IPS-18c (cell line): ENCODE measurements around the gene ADGRL3.

Experiments
- H3K4me3 ChIP-seq: 2 replicates; pipeline ENCODE4 v1.7.0; 2013; ENCODE audit warnings: low read depth, mild to moderate bottlenecking, low read length, moderate library complexity; ENCODE audit not compliant: insufficient read depth
- H3K9me3 ChIP-seq: one replicate; pipeline ENCODE4 v1.6.1; 2013; ENCODE audit warnings: mild to moderate bottlenecking, low read length, moderate library complexity; ENCODE audit not compliant: control insufficient read depth, insufficient read depth

The ADGRL3 gene

DNA sequence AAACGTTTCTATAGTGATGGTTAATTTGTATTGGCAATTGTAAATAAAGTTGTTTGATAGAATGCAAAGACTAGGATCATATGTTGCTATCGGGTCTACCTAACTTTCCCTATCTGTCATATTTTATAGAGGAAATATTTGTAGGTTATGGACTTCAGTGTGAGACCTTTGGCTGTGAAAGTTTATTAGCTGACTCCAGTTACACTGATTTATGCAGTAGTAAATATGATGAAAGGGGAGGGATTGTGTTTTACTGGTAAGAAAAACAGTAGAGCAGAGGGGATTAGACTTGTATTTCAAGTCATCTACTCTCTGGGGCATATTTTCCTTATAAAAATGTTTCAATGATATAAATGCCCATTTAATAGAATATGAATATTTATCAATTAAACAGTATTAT is 43.8 kb downstream of the ADGRL3 start:
- Histone ChIP-seq H3K9me3 (no peaks in the 10 kb centered on the region), H3K4me3 (no peak overlapping the region)

DNA sequence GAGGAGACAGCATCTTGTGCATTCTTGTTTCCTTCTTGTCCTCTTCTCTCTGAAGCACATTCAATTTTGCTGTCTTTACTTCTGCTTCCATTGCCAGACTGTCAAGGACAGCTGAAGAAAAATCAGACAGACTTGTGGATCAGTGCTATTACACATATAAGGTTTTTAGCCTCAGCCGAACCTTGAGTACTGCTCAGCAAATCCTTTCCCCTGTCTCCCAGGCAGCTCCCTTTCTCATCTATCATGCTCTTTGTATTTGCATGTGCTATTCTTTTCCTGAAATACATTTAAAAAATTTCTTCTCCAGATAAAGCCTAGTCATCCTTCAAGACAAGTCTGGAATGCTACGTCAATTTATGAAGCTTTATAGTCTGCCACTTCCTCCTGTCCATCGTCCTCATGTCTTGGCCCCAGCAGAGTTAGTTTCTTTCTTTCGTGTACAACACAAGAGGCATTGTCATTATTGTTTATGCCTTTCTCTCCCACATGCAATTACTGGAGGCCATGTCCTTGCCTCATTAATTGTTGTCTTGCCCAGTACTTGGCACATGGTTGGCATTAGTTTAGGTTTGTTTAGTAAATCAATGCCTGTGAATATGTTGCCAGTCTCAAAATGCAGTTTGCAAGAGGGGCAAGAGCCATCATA is 45.1 kb downstream of the ADGRL3 start:
- H3K9me3 ChIP-seq = no peaks in the 10 kb centered on the region

DNA sequence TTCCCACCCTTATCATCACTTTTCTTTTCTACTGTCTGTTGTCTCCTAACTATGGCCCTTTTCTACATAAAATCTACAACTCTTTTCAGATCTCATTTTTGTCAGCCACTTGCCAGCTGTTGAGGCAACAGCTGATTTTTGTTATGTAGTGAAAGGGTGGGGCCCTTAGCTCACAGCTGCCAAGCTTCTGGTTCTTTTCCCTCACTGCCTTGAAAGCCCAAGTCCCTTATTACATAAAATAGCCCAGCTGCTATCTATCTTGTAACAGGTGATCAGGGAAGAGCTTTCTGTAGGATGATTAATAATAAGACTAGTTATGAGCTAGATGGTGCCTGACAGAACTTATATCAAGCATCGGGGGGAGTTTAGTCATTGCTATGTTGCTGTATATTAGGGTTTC is 45.9 kb downstream of the ADGRL3 start:
- no peaks in the 10 kb centered on the region for H3K9me3 ChIP-seq
- H3K4me3 ChIP-seq = no peak overlapping the region

More for the DNA sequence above, 45.1 kb downstream of the ADGRL3 start:
- no peak overlapping the region for H3K4me3 ChIP-seq

DNA sequence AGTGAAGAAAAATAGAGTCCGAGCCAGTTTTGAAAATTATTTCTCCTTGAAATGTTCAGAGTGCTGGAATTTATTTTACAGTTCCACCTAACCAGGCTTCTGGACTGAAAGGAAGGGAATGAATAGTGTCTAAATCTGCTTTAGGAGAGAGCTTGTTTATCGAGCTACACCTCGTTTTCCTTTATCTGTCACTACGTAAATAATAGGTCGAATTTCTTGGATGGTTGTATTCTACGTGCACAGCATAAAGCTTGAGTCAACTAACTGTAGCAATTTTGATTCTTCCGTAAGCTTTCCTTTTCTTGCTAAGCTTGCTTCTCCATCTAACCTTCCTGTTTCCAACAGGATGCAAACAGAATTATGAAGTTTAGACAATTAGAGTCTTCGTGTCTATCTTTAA is 48.6 kb downstream of the ADGRL3 start:
- Histone ChIP-seq H3K9me3 (no peaks in the 10 kb centered on the region), H3K4me3 (no peak overlapping the region)

DNA sequence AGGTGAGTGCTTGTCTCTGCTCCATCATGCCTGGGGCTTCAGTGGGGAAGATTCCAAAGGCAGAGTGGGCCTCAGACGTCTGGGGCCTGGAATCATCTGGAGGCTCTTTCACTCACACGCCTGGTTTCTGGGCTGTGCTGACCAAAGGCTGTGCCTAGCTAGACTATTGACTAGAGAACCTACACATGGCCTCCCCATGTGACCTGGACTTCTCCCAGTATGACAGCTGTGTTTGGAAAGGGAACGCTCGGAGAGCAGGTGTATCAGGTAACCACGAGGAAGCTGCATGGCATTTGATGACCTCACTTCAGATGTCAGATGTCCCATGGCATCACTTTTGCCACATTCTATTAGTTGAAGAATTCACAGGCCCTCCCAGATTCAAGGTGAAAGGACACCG is 51.0 kb downstream of the ADGRL3 start:
- Histone ChIP-seq H3K4me3 (no peak overlapping the region), H3K9me3 (no peaks in the 10 kb centered on the region)

DNA sequence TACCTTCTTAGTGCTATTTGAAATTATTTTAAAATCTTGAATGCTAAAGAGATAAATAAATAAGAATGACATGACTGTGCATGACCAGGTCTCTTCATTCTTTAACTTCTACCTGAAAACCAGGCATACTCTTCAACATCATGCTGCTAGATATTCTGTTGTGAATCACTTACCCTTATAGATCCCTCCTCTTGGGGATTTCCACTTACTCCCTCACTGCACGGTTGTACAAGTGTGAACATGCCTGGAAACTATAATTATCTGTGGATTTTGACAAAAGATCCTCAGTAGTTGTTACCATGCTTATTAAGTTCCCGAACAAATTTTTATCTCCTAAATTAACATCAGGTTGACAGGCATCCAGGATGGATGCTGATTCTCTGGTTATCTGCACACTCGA is 54.3 kb downstream of the ADGRL3 start:
- Histone ChIP-seq H3K4me3 (no peak overlapping the region), H3K9me3 (no peaks in the 10 kb centered on the region)

DNA sequence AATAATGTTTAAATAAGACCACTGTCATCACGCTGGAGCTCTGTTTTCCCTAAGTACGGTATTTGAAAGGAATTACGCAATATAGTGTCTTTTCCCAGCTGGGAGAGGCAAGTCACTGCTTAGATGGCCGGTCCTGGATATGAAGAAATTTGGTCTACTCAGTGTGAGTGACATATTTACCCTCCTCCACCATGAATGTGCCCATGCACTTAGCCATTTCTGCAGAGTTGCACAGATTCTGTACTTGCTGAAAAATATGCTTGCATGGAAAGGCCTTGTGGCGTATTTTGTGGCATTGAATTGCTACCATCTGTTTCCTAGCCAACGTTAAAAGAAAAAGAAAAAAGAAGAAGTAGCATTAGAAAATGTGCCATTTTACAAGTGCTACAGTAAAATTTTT is 73.1 kb downstream of the ADGRL3 start:
- no peak overlapping the region for H3K4me3 ChIP-seq
- H3K9me3 ChIP-seq = no peaks in the 10 kb centered on the region

DNA sequence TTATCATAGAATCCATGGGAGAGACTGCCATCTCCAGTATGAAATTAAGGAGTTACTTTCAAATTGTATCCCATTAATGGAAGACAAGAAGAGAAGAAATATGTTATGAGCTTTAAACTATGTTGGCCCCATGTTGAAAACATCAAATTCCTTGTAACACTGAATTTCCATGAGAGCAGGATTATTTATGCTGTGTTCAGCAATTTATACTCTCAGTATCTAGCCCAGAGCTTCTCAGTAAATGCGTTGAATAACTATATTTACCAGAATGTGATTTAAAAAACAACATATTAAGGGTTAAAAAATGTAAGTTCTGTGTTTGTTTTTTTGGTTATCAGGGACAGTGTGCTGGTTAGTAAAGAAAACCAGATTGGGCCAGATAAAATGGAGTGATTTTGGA is 74.2 kb downstream of the ADGRL3 start:
- no peak overlapping the region for H3K4me3 ChIP-seq
- no peaks in the 10 kb centered on the region for H3K9me3 ChIP-seq

DNA sequence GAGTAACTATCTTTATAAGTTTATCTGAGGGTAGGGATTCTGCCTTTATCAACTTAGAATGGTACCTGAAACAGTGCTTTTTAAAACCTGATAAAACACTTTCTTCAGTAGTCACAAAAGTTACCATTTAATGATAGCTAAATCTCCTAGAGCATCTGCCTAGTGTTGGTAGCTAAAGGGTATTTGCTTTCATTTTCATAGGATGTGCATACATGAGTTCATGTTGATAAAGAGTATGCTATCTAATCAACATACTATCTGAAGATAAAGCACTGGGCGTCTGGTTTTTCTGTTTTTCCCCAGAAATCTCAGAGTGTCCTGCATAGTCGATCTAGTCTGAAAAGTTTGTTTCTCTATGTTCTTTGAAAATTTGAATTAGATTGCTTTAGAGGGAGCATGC is 75.1 kb downstream of the ADGRL3 start:
- H3K9me3 ChIP-seq = no peaks in the 10 kb centered on the region
- no peak overlapping the region for H3K4me3 ChIP-seq

DNA sequence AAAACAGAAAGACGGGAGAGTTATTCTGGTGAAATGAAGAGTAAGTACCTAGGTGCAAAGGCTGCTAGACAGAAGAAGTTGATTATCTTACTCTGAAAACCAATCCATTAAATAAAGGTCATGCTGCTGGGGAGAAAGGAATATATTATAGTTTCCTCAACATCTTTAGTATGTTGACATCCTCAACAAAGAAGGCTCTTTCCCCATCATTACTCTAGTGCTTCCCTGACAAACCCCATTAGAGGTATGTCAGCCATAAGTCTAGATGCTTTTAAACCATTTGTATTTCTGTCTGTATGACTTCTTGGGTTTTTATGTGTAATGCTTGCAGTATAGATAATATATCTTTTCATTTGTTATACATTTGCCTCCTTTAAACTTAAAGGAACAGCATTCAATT is 75.9 kb downstream of the ADGRL3 start:
- H3K9me3 ChIP-seq = no peaks in the 10 kb centered on the region
- H3K4me3 ChIP-seq = no peak overlapping the region

DNA sequence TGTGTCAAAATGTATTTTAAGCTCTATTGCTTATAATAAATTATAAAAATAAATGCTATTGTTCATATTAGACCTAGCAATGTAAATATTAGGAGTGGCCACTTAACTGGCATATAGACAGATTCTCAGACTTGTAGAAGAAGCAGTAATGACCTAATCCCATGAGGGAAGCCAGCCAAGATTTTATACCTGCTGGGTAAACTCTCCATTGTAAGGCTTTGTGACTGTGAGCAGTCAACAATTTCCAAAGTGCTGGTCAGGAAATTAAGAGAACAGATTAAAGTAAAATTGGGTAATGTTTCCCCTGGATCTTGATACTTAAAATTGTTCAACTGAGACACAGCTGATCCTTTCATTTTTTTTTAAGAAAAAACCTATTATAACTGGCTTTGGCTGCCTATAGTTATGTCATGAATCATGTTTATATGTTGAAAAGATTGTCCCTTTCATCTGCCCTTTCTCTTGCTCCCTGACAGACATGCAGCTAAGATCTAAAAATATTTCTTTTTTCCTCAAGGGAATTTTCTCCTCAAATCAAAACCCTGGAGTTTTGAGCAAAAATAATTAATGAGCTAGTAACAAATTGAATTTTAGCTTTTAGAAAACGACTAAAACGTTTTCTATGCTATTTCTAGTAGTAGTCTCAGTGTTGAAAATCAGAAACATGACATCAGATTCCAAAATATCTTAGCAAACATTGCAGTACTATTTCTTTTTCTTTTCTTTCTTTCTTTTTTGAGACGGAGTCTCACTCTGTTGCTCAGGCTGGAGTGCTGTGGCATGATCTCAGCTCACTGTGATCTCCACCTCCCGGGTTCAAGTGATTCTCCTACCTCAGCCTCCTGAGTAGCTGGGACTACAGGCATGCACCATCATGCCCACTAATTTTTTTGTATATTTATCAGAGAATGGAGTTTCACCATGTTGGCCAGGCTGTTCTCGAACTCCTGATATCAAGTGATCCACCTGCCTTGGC is 77.9 kb downstream of the ADGRL3 start:
- no peak overlapping the region for H3K4me3 ChIP-seq
- no peaks in the 10 kb centered on the region for H3K9me3 ChIP-seq

DNA sequence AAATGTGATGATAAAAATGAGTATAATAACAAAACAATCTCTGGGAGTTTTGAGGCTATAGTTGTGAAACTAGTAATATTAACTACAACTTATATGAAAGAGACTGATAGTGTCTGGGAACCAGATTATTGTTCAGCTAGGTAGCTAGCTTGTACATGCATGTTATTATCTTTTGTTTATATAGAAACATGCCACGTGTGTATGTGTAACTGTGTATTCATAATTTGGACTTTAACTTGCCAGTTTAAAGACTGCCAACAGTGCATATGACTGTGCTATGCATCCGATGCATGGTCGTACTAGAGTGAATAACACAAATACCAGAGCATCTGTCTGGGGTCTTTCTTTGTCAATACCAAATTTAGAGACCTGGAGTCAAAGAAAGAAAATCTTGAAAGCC is 92.2 kb downstream of the ADGRL3 start:
- Histone ChIP-seq H3K9me3 (no peaks in the 10 kb centered on the region), H3K4me3 (no peak overlapping the region)

DNA sequence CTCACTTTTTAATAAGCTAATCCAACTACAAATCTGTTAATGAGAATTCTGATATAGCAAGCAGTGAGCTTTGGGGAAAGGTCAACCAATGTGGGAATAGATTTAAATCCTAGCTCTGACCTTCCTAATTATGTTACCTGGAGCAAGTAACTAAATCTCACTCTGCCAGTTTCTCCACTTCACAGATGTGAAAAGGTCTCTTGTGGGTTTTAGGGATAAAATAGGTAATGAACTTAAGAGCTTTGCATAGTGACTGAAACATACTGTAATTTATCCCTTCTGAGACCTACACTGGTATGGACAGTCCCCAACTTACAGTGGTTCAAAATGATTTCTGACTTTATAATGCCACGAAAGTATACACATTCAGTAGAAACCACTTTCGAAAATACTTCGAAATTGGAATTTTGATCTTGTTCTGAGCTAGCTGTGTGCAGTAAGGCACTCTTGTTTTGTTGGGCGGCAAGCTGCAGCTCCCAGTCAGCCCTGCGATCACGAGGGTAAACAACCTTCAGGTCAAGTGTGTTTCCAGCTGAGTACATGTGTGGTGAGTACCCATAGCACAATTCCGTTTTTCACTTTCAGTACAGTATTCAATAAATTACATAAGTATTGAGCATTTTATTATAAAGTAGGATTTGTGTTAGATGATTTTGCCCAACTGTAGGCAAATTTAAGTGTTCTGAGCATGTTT is 93.7 kb downstream of the ADGRL3 start:
- Histone ChIP-seq H3K9me3 (no peaks in the 10 kb centered on the region), H3K4me3 (no peak overlapping the region)

DNA sequence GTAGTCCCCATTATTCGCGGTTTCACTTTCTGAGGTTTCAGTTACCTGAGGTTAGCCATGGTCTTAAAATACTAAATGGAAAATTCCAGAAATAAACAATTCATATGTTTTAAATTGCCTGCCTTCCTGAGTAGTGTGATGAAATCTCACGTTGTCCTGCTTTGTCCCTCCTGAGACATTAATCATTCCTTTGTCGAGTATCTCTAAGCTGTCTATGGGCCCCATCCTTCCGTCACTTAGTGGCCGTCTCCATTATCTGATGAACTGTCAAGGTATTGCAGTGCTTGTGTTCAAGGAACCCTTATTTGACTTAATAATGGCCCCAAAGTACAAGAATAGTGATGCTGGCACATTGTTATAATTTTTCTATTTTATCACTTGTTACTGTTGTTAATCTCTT is 94.8 kb downstream of the ADGRL3 start:
- Histone ChIP-seq H3K4me3 (no peak overlapping the region), H3K9me3 (no peaks in the 10 kb centered on the region)

DNA sequence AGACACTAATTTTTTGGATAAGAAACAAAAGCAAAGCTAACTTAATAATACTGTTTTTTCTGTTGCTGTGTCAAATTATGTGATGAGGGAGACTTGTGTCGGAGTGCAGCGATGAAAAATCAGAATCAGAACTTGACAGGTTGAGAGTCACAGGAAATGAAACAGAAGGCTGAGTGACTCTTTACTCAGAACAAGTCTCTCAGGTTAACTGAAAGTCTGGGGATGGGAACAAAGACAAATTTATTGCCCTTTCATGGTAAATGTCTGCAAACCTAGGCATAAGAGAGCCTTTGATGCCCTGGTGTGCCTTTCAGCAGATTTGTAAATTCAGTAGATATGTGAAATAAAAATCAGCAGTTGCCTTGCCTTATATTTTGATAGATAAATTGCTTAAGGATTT is 96.0 kb downstream of the ADGRL3 start:
- Histone ChIP-seq H3K4me3 (no peak overlapping the region), H3K9me3 (no peaks in the 10 kb centered on the region)

DNA sequence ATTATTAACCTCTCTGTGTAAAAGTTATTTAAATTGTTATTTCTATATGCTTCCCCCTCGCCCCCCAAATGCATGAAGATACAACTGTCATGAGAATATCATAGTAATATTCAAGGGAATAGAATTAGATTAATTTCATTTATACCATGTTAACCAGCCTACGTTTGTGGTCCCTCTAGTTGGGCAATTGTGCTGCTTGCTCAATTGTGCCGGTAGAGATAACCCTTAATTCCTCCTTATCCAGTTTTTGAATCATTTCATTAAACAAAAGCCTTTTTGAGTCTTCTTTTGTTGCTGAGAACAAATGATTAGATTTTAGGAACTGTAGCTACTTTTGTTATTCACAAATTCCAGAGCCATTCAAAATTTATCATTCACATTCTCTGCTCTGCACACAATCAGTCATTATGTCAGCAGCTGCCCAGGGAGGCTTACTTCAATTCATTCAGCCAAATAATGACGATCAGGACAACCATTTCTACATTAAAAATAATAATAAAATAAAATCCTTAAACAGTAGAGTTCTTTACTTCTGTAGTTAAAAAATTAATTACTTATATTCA is 98.1 kb downstream of the ADGRL3 start:
- Histone ChIP-seq H3K9me3 (no peaks in the 10 kb centered on the region), H3K4me3 (no peak overlapping the region)

DNA sequence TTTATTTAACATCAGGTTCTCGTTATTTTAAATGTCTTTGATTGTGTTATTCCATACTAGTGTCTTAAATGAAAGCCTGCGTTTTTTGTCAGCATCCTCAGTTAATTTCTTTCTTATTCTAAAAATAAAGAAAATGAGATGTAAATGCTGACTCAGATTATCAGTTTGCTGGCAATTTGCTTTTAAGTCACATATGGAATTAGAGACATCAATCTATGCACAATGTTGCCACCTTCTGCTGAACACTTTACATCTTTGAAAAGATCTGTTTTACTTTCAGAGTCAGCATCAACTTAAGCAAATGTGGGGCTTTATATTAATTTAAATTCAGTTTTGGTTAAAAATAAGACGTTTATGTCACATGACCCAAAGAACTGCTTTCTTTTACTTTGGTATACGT is 99.2 kb downstream of the ADGRL3 start:
- Histone ChIP-seq H3K4me3 (no peak overlapping the region), H3K9me3 (no peaks in the 10 kb centered on the region)
